Measurements from ENCODE around the gene SEMA3D. TPM values are rescaled to one million over a fixed set of nuclear protein-coding genes. Genes with fewer than 3 reads are reported as not detected.

SEMA3D gene
- total RNA-seq, 1 donor from 2014 or later: 0.50 TPM

GRCh38 chr7:85030893-85031292 is 156.0 kb downstream of the SEMA3D start:
- no peaks in the 10 kb centered on the region for H3K36me3 ChIP-seq (ENCODE audit: control insufficient read depth, insufficient read depth, low read length)
- H3K27me3 ChIP-seq (ENCODE audit: control insufficient read depth, insufficient read depth, low read length): no peaks in the 10 kb centered on the region
- no peak overlapping the region for H3K4me3 ChIP-seq (ENCODE audit: low read depth, low read length)
- TF ChIP-seq CTCF (IDR thresholded peaks at IDR 0.05; ENCODE audit: insufficient read depth, low read length, poor library complexity, severe bottlenecking): peak; percentile 33
- peak; percentile 29 for DNase-seq (ENCODE audit: low read depth)

GRCh38 chr7:85025312-85025756 is 161.5 kb downstream of the SEMA3D start:
- H3K4me3 ChIP-seq (ENCODE audit: low read depth, low read length): no peak overlapping the region
- H3K36me3 ChIP-seq (ENCODE audit: control insufficient read depth, insufficient read depth, low read length): no peaks in the 10 kb centered on the region
- no peak for TF ChIP-seq CTCF (IDR thresholded peaks at IDR 0.05; ENCODE audit: insufficient read depth, low read length, poor library complexity, severe bottlenecking)
- H3K27me3 ChIP-seq (ENCODE audit: control insufficient read depth, insufficient read depth, low read length): no peaks in the 10 kb centered on the region
- no peak for DNase-seq (ENCODE audit: low read depth)

DNA sequence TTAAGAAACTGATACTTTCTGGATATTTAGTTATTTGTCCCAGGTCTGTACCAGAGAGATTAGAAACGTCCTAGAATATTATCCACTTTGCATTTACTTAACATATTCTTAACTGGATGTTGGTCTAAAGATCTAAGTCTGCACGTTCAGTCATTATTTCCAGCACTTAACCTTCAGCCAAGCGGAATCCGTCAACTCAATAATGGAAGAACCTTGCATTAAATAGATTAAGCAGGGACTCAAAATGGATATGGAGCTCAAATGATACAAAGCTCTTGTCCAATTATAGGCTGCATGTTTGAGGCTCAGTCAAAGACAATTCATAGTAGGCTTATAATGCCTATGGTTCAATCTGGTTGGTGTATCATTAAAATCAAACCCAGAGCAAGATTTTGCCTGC is 162.9 kb downstream of the SEMA3D start:
- H3K27me3 ChIP-seq (ENCODE audit: control insufficient read depth, insufficient read depth, low read length): no peaks in the 10 kb centered on the region
- no peaks in the 10 kb centered on the region for H3K36me3 ChIP-seq (ENCODE audit: control insufficient read depth, insufficient read depth, low read length)
- H3K4me3 ChIP-seq (ENCODE audit: low read depth, low read length): no peak overlapping the region
- DNase-seq (ENCODE audit: low read depth): no peak
- TF ChIP-seq CTCF (IDR thresholded peaks at IDR 0.05; ENCODE audit: insufficient read depth, low read length, poor library complexity, severe bottlenecking): no peak

DNA sequence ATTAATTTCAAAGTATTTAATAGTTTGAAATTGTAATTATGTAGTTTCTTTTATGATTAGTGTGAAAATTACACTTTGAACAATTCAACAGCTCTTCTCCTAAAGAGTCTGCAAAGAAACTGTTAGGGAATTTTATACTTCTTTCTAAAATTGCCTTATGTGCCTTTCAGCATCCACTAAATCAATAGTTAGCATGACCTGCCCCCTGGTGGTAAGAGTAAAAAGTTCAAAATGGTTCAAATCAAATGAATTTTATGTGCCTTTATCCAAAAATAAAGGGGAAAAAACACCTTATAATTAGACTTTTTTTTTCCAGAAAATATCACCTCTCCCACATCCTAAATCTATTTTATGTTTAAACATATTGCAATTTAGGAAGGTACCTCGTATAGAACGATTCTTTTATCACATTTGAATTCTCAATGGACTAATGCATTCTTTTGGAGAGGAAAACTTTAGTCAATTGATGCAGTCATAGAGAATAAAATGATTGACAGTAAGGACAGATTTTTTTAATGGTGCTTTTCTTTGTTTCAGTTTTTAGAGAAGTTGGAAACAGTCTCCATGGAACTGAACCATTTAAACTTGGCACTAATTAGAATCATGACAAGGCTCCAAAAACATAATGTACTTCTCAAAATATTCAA is 163.7 kb downstream of the SEMA3D start:
- Histone ChIP-seq H3K36me3 (ENCODE audit: control insufficient read depth, insufficient read depth, low read length) (no peaks in the 10 kb centered on the region), H3K4me3 (ENCODE audit: low read depth, low read length) (no peak overlapping the region), H3K27me3 (ENCODE audit: control insufficient read depth, insufficient read depth, low read length) (no peaks in the 10 kb centered on the region)
- TF ChIP-seq CTCF (IDR thresholded peaks at IDR 0.05; ENCODE audit: insufficient read depth, low read length, poor library complexity, severe bottlenecking): peak; percentile 42
- DNase-seq (ENCODE audit: low read depth): no peak

- no peak for DNase-seq (ENCODE audit: low read depth)
- H3K4me3 ChIP-seq (ENCODE audit: low read depth, low read length): no peak overlapping the region
- no peak for TF ChIP-seq CTCF (IDR thresholded peaks at IDR 0.05; ENCODE audit: insufficient read depth, low read length, poor library complexity, severe bottlenecking)
- no peaks in the 10 kb centered on the region for H3K36me3 ChIP-seq (ENCODE audit: control insufficient read depth, insufficient read depth, low read length)
- H3K27me3 ChIP-seq (ENCODE audit: control insufficient read depth, insufficient read depth, low read length): no peaks in the 10 kb centered on the region
These were observed 164.7 kb downstream of the SEMA3D start for GRCh38 chr7:85022064-85022697.

All from kidney epithelial cell (primary cell).